ENCODE results near the gene TBX3. TPM values are rescaled to one million over a fixed set of nuclear protein-coding genes. Genes with fewer than 3 reads are reported as not detected.
"Not testable (repeated sequence)": the region's sequence is repeated elsewhere in the genome, so short reads cannot be mapped to it uniquely, and the experiment has no call there.

Gene TBX3
- total and polyA plus RNA-seq, 8 donors = 0.60 to 4.6 (median 1.7) TPM

DNA sequence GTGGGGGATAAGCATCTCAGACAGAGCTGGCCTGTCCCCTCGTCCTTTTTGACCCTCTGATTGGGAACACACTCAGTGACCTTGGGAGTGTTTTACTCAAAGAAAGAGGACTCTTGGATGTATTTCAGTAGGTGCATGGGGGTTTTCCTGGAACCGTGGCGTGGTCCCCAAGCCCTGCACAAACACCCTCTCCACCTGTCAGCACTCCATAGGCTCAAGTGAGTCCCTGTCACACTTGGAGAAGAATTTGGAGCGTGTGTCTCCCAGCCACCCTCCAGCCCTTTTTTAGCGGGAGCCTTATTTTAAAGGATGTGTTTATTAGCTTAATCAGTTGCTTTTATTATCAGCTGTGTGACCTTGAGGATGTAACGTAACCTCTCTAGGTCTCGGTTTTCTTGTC is 37.3 kb upstream of the TBX3 start:
- no peak for ATAC-seq
- TF ChIP-seq, protein P1, sequence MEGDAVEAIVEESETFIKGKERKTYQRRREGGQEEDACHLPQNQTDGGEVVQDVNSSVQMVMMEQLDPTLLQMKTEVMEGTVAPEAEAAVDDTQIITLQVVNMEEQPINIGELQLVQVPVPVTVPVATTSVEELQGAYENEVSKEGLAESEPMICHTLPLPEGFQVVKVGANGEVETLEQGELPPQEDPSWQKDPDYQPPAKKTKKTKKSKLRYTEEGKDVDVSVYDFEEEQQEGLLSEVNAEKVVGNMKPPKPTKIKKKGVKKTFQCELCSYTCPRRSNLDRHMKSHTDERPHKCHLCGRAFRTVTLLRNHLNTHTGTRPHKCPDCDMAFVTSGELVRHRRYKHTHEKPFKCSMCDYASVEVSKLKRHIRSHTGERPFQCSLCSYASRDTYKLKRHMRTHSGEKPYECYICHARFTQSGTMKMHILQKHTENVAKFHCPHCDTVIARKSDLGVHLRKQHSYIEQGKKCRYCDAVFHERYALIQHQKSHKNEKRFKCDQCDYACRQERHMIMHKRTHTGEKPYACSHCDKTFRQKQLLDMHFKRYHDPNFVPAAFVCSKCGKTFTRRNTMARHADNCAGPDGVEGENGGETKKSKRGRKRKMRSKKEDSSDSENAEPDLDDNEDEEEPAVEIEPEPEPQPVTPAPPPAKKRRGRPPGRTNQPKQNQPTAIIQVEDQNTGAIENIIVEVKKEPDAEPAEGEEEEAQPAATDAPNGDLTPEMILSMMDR (IDR thresholded peaks at IDR 0.05) = no peak
- Histone ChIP-seq H3K4me3 (no peak overlapping the region), H3K27me3 (no peaks in the 10 kb centered on the region), H3K9me3 (no peaks in the 10 kb centered on the region), H3K4me1 (no peaks in the 10 kb centered on the region), H3K36me3 (no peaks in the 10 kb centered on the region), H3K27ac (no peak overlapping the region)
- no peak for DNase-seq
- intact Hi-C loops (cut with DNase I) = no loop called here
- 35 to 57% methylated on average over 7 of the region's 7 CpGs for WGBS, 2 donors
- no peak for FAIRE-seq

DNA sequence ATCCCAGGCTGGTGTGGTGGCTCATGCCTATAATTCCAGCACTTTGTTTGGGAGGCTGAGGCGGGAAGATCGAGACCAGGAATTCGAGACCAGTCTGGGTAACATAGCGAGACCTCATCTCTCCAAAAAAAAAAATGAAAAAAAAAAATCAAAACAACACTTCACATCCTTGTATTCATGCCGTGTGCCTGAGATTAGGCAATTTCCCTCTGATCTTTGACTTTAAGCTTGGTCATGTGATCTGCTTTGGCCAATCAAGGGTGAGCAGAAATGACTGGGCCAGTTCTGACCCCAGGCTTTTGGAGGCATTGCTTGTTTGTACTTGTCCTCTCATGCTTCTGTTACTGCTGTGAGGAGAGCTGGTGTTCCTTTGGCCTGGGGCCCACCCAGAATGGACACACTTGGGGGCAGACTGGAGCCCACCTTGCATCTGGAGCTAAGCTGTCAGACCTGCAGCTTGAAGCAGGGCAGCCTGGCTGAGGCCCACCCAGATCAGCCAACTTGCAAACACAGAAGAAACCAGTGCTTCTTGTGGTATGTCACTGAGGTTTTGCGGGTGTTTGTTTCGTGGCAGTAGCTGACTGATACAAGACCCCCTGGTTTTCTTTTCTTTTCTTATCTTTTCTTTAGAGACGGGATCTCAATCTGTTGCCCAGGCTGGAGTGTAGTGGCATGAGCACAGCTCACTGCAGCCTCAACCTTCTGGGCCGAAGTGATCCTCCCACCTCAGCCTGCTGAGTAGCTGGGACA is 29.7 kb upstream of the TBX3 start:
- TF ChIP-seq, protein P1 (IDR thresholded peaks at IDR 0.05) = no peak
- H3K4me3 ChIP-seq = no peak overlapping the region
- no peak overlapping the region for H3K27ac ChIP-seq
- FAIRE-seq = no peak
- no peaks in the 10 kb centered on the region for H3K9me3 ChIP-seq
- ATAC-seq = no peak
- no peaks in the 10 kb centered on the region for H3K36me3 ChIP-seq
- no peaks in the 10 kb centered on the region for H3K4me1 ChIP-seq
- no peak for DNase-seq
- intact Hi-C loops (cut with DNase I) = no loop called here
- peaks cover 0 to 3% (median 0%) of the 10 kb centered on the region in 4 donors for H3K27me3 ChIP-seq
- WGBS, 2 donors = 79 to 86% methylated on average over 9 of the region's 9 CpGs

DNA sequence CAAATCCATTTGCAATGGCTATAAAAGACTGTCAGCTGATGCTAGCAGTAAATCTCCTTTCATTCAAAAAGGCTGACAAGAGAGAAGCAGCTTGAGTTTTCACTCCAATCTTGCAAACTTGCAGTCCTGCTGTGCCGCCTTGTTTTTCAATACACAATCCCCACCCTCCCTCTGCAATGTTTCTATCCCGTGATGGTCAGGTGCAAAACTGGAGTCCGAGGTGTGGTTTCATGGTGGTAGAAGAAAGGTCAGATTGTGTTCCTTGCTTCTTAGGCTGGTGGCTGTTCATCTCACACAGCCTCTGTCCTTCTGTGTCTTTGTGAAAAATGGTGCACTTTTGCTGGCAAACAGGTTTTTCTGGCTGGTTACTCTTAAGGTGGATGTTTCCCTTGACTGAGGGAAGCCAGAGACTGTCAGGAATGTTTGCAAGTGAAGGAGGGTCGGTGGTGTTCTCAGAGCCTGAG is 27.7 kb upstream of the TBX3 start:
- no peak for ATAC-seq
- intact Hi-C loops (cut with DNase I) = no loop called here

DNA sequence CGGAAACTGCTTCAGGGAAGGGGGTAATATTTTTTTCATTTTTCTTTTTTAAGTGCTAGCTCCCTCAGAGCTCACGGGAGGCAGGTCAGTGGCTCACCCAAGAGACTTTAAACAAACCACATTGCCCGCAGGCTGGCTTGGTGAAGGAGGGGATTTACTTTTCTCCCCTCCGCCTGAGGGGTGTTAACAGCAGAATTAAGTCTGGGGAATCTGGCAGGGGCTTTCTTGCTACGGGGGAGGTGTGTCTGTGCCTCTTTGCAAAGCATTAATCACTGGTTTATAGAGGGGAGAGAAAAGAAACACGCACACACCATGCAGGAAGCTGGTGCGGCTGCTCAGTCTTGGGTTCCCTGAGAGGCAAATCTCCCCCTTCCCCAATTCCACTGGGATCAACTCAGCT is 26.2 kb upstream of the TBX3 start:
- intact Hi-C loops (cut with DNase I) = no loop called here
- FAIRE-seq = no peak
- Histone ChIP-seq H3K27ac (no peak overlapping the region), H3K36me3 (no peaks in the 10 kb centered on the region), H3K9me3 (no peaks in the 10 kb centered on the region), H3K4me3 (no peak overlapping the region), H3K4me1 (no peaks in the 10 kb centered on the region), H3K27me3 (peaks cover 0 to 17% (median 0%) of the 10 kb centered on the region in 4 donors)
- 26 to 28% methylated on average over 7 of the region's 7 CpGs for WGBS, 2 donors
- no peak for ATAC-seq
- TF ChIP-seq, protein P1 (IDR thresholded peaks at IDR 0.05) = no peak
- DNase-seq = no peak

More for the DNA sequence above, 27.7 kb upstream of the TBX3 start:
- TF ChIP-seq, protein P1 (IDR thresholded peaks at IDR 0.05) = no peak
- Histone ChIP-seq H3K4me3 (no peak overlapping the region), H3K9me3 (no peaks in the 10 kb centered on the region), H3K27me3 (peaks cover 0 to 17% (median 0%) of the 10 kb centered on the region in 4 donors), H3K4me1 (no peaks in the 10 kb centered on the region), H3K27ac (no peak overlapping the region), H3K36me3 (no peaks in the 10 kb centered on the region)
- DNase-seq (no peak), FAIRE-seq (no peak)
- 12 to 14% methylated on average over 4 of the region's 4 CpGs for WGBS, 2 donors

DNA sequence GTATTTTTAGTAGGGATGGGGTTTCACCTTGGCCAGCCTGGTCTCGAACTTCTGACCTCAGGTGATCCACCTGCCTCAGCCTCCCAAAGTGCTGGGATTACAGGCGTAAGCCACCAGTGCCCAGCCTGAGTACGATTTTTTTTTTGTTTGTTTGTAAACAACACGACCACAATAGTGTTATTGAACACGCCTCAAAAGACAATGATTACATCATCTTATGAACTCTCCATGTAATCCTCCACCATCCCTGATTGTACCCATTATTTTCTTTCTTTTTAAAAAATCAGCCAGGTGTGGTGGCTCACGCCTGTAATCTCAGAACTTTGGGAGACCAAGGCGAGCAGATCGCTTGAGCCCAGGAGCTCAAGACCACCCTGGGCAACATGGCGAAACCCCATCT is 25.1 kb upstream of the TBX3 start:
- intact Hi-C loops (cut with DNase I) = no loop called here
- no peak overlapping the region for H3K4me3 ChIP-seq
- no peaks in the 10 kb centered on the region for H3K9me3 ChIP-seq
- peaks cover 0 to 17% (median 0%) of the 10 kb centered on the region in 4 donors for H3K27me3 ChIP-seq
- no peak for DNase-seq
- no peak overlapping the region for H3K27ac ChIP-seq
- H3K36me3 ChIP-seq = no peaks in the 10 kb centered on the region
- ATAC-seq = no peak
- FAIRE-seq = no peak
- WGBS, 2 donors = 62 to 76% methylated on average over 9 of the region's 9 CpGs
- TF ChIP-seq, protein P1 (IDR thresholded peaks at IDR 0.05) = no peak
- H3K4me1 ChIP-seq = no peaks in the 10 kb centered on the region

DNA sequence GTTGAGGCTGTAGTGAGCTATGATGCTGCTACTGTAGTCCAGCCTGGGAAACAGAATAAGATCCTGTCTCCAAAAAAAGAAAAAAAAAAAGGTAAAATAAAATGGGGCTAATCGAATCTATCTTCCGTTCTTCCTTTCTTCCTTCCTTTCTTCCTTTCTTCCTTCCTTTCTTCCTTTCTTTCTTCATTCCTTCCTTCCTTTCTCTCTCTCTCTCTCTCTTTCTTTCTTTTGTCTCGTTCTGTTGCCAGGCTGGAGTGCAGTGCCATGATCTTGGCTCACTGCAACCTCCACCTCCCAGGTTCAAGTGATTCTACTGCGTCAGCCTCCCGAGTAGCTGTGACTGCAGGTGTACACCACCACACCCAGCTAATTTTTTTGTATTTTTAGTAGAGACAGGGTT is 24.6 kb upstream of the TBX3 start:
- peaks cover 0 to 17% (median 0%) of the 10 kb centered on the region in 4 donors for H3K27me3 ChIP-seq
- FAIRE-seq; H3K27ac ChIP-seq; H3K4me1 ChIP-seq; H3K36me3 ChIP-seq; ATAC-seq; DNase-seq; H3K9me3 ChIP-seq; H3K4me3 ChIP-seq; intact Hi-C loops (cut with DNase I): not testable (repeated sequence)
- 82 to 89% methylated on average over 5 of the region's 5 CpGs for WGBS, 2 donors
